GM23338 (cell line): Measurements from ENCODE around the gene LTN1. TPM values are rescaled to one million over a fixed set of nuclear protein-coding genes. Genes with fewer than 3 reads are reported as not detected.

Experiments used
- ATAC-seq: fragments of 200-7000 bp; cut with Tn5 transposase; 3 replicates; pipeline ENCODE4 v1.9.1; 2020
- DNase-seq: peaks from one replicate; pipeline ENCODE4 v3.0.0-alpha.2; 2015; ENCODE audit warnings: low spot score
- H2AFZ ChIP-seq: fragments of 200-600 bp; sonication (generic); 2 replicates; pipeline ENCODE4 v1.8.0; 2016; ENCODE audit warnings: antibody characterized with exemption, mild to moderate bottlenecking, moderate library complexity
- H3F3A ChIP-seq: fragments of 200-600 bp; sonication (generic); replicated peaks from 2 replicates; pipeline ENCODE4 v1.8.0; 2017; ENCODE audit warnings: antibody characterized with exemption, mixed run types, low read depth
- H3K27ac ChIP-seq: fragments of 200-600 bp; sonication (generic); 2 replicates; pipeline ENCODE4 v1.6.1; 2016; ENCODE audit warnings: low read depth
- H3K27me3 ChIP-seq: fragments of 200-600 bp; sonication (generic); 2 replicates; pipeline ENCODE4 v1.8.0; 2016; ENCODE audit warnings: mild to moderate bottlenecking, mixed run types, moderate library complexity; ENCODE audit not compliant: insufficient read depth
- H3K36me3 ChIP-seq: fragments of 200-600 bp; sonication (generic); 2 replicates; pipeline ENCODE4 v1.8.0; 2016; ENCODE audit warnings: mild to moderate bottlenecking; ENCODE audit not compliant: insufficient read depth
- H3K4me1 ChIP-seq: fragments of 200-600 bp; sonication (generic); 2 replicates; pipeline ENCODE4 v1.8.0; 2016; ENCODE audit warnings: mild to moderate bottlenecking, moderate library complexity; ENCODE audit not compliant: insufficient read depth
- H3K4me2 ChIP-seq: fragments of 200-600 bp; sonication (generic); 2 replicates; pipeline ENCODE4 v1.7.1; 2017; ENCODE audit warnings: mixed run types
- H3K4me3 ChIP-seq: fragments of 200-600 bp; sonication (generic); 2 replicates; pipeline ENCODE4 v1.6.1; 2016; ENCODE audit warnings: mixed run types
- H3K79me2 ChIP-seq: fragments of 200-600 bp; sonication (generic); replicated peaks from 2 replicates; pipeline ENCODE4 v1.8.0; 2017; ENCODE audit warnings: mild to moderate bottlenecking; ENCODE audit not compliant: insufficient read depth
- H3K9me2 ChIP-seq: fragments of 200-600 bp; sonication (generic); 2 replicates; pipeline ENCODE4 v1.8.0; 2017; ENCODE audit not compliant: insufficient read depth
- H4K20me1 ChIP-seq: fragments of 200-600 bp; sonication (generic); replicated peaks from 2 replicates; pipeline ENCODE4 v1.8.0; 2017; ENCODE audit warnings: mild to moderate bottlenecking; ENCODE audit not compliant: insufficient read depth
- H3K27ac Mint-ChIP-seq: 2 replicates; pipeline ENCODE4 v1.8.0; 2020; ENCODE audit warnings: inconsistent platforms, mild to moderate bottlenecking, moderate library complexity, mixed read lengths
- H3K27me3 Mint-ChIP-seq: 3 replicates; pipeline ENCODE4 v1.8.0; 2022; ENCODE audit warnings: low read depth, mild to moderate bottlenecking, moderate library complexity, mixed read lengths, inconsistent platforms; ENCODE audit not compliant: insufficient read depth, poor library complexity
- H3K36me3 Mint-ChIP-seq: 3 replicates; pipeline ENCODE4 v1.8.0; 2021; ENCODE audit warnings: low read depth, mild to moderate bottlenecking, inconsistent platforms, moderate library complexity, mixed read lengths
- H3K4me1 Mint-ChIP-seq: 3 replicates; pipeline ENCODE4 v1.8.0; 2020; ENCODE audit warnings: mild to moderate bottlenecking, inconsistent platforms, mixed read lengths
- H3K4me3 Mint-ChIP-seq: 3 replicates; pipeline ENCODE4 v1.8.0; 2021; ENCODE audit warnings: moderate library complexity, mild to moderate bottlenecking, inconsistent platforms, mixed read lengths
- H3K9me3 Mint-ChIP-seq: 3 replicates; pipeline ENCODE4 v1.8.0; 2020; ENCODE audit warnings: moderate library complexity, mild to moderate bottlenecking, inconsistent platforms, mixed read lengths
- EZH2 ChIP-seq: fragments of 200-600 bp; sonication (generic); IDR thresholded peaks from one replicate; pipeline ENCODE4 v1.8.0; 2017; ENCODE audit warnings: antibody characterized with exemption, mild to moderate bottlenecking, low read depth; ENCODE audit not compliant: unreplicated experiment
- EZH2phosphoT487 ChIP-seq: fragments of 200-600 bp; sonication (generic); IDR thresholded peaks from one replicate; pipeline ENCODE4 v1.8.1; 2018; ENCODE audit warnings: antibody characterized with exemption; ENCODE audit not compliant: unreplicated experiment
- JUNB ChIP-seq: IDR thresholded peaks from one replicate; pipeline ENCODE4 v1.6.1; 2016; ENCODE audit warnings: antibody characterized with exemption; ENCODE audit not compliant: unreplicated experiment
- NANOG ChIP-seq: IDR thresholded peaks from 2 replicates; pipeline ENCODE4 v1.6.1; 2016; ENCODE audit warnings: antibody characterized with exemption, borderline replicate concordance
- POLR2AphosphoS5 ChIP-seq: IDR thresholded peaks from 2 replicates; pipeline ENCODE4 v1.6.1; 2016; ENCODE audit warnings: antibody characterized with exemption, low read depth
- STAT1 ChIP-seq: IDR thresholded peaks from one replicate; pipeline ENCODE4 v1.6.1; 2016; ENCODE audit warnings: antibody characterized with exemption; ENCODE audit not compliant: unreplicated experiment
- ZNF114 ChIP-seq: fragments of 250-450 bp; sonication (Bioruptor Pico); IDR thresholded peaks from 2 replicates; pipeline ENCODE4 v1.5.0; 2020; ENCODE audit warnings: mild to moderate bottlenecking, moderate library complexity
- ZNF331 ChIP-seq: fragments of 250-450 bp; sonication (Bioruptor Pico); IDR thresholded peaks from 2 replicates; pipeline ENCODE4 v1.5.0; 2020; ENCODE audit warnings: low read depth, mild to moderate bottlenecking, moderate library complexity
- polyA plus RNA-seq: library from polyadenylated mRNA; unstranded; fragments of >200 nt; fragmentation: Nextera tagmentation; extraction: Ambion mirVana; gene quantifications from 2 replicates; pipeline ENCODE4 v1.2.1, GENCODE V29; 2016
- total RNA-seq: library from RNA; depleted of rRNA; stranded (reverse); fragments of >200 nt; shearing (Covaris generic); gene quantifications from 2 replicates; pipeline ENCODE4 v1.2.3, GENCODE V29; 2014
- TF ChIP-seq, protein P1 (sequence below): fragments of 250-450 bp; sonication (Bioruptor Pico); IDR thresholded peaks from 2 replicates; pipeline ENCODE4 v1.5.0; 2020; ENCODE audit warnings: mild to moderate bottlenecking, moderate library complexity
- TF ChIP-seq, protein P2 (sequence below), 2 experiments: fragments of 200-600 bp in 1 of 2; sonication (generic) in 1 of 2; conservative IDR thresholded peaks; 2 replicates each; pipeline versions ENCODE4 v1.5.1 to v1.6.1; 2016 to 2017; ENCODE audit warnings: antibody characterized with exemption in 2 of 2, low read depth in 2 of 2, mild to moderate bottlenecking in 2 of 2, moderate library complexity in 1 of 2
- TF ChIP-seq, protein P3 (sequence below): IDR thresholded peaks from one replicate; pipeline ENCODE4 v1.6.1; 2018; ENCODE audit warnings: antibody characterized with exemption; ENCODE audit not compliant: unreplicated experiment

LTN1 gene
- total and polyA plus RNA-seq, 2 experiments from 2014 or later = 11.1 to 26.1 TPM

DNA sequence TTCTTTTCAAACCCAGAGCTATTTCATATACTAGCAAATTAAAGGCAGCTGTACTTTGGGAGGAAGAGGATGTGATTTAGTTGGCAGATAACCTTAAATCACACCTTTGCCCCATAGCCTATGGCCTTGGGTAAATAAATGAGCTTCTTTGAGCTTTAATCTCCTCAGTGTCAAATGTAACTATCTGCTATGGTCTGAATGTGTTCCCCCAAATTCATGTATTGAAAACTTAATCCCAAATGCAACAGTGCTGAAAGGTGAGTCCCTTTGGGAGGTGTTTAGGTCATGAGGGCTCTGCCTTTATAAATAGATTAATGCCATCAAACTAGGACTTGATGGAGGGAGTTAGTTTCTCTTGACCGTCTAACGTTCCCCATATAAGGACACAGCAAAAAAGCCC is 85.8 kb downstream of the LTN1 start:
- H4K20me1 ChIP-seq = no peaks in the 10 kb centered on the region

DNA sequence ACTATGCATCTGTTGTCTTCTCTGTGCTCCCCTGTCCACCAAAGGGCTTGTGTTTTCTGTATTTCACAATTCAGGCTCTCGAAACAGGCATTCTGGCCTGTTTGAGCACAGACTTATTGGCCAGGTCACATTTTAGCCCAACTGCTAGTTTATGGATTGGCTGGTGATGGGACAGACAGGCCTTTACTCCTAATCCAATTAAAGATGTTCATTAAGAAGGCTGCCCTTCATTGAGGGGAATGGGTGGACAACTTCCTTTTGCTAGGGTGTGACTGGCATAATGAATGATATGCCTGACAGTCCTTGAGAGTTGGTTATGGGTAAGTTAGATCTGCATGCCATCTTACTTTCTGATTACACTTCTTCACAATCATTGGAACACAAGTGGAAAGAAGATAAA is 86.4 kb downstream of the LTN1 start:
- no peak for ATAC-seq
- Histone ChIP-seq H3K27ac (no peak overlapping the region), H4K20me1 (no peaks in the 10 kb centered on the region), H2AFZ (no peak overlapping the region), H3K9me2 (no peaks in the 10 kb centered on the region), H3K36me3 (no peaks in the 10 kb centered on the region), H3K79me2 (no peaks in the 10 kb centered on the region), H3K4me1 (no peaks in the 10 kb centered on the region), H3K27me3 (no peaks in the 10 kb centered on the region), H3K4me3 (no peak overlapping the region), H3F3A (no peaks in the 10 kb centered on the region), H3K4me2 (no peak overlapping the region)
- Mint-ChIP-seq H3K27me3 (no peaks in the 10 kb centered on the region), H3K4me3 (no peak overlapping the region), H3K4me1 (no peaks in the 10 kb centered on the region), H3K36me3 (no peaks in the 10 kb centered on the region), H3K9me3 (peaks cover 7% of the 10 kb centered on the region; the same call in 2 of the 3 replicates), H3K27ac (no peak overlapping the region)
- DNase-seq = no peak
- TF ChIP-seq EZH2phosphoT487 = no peak
- TF ChIP-seq, protein P1, sequence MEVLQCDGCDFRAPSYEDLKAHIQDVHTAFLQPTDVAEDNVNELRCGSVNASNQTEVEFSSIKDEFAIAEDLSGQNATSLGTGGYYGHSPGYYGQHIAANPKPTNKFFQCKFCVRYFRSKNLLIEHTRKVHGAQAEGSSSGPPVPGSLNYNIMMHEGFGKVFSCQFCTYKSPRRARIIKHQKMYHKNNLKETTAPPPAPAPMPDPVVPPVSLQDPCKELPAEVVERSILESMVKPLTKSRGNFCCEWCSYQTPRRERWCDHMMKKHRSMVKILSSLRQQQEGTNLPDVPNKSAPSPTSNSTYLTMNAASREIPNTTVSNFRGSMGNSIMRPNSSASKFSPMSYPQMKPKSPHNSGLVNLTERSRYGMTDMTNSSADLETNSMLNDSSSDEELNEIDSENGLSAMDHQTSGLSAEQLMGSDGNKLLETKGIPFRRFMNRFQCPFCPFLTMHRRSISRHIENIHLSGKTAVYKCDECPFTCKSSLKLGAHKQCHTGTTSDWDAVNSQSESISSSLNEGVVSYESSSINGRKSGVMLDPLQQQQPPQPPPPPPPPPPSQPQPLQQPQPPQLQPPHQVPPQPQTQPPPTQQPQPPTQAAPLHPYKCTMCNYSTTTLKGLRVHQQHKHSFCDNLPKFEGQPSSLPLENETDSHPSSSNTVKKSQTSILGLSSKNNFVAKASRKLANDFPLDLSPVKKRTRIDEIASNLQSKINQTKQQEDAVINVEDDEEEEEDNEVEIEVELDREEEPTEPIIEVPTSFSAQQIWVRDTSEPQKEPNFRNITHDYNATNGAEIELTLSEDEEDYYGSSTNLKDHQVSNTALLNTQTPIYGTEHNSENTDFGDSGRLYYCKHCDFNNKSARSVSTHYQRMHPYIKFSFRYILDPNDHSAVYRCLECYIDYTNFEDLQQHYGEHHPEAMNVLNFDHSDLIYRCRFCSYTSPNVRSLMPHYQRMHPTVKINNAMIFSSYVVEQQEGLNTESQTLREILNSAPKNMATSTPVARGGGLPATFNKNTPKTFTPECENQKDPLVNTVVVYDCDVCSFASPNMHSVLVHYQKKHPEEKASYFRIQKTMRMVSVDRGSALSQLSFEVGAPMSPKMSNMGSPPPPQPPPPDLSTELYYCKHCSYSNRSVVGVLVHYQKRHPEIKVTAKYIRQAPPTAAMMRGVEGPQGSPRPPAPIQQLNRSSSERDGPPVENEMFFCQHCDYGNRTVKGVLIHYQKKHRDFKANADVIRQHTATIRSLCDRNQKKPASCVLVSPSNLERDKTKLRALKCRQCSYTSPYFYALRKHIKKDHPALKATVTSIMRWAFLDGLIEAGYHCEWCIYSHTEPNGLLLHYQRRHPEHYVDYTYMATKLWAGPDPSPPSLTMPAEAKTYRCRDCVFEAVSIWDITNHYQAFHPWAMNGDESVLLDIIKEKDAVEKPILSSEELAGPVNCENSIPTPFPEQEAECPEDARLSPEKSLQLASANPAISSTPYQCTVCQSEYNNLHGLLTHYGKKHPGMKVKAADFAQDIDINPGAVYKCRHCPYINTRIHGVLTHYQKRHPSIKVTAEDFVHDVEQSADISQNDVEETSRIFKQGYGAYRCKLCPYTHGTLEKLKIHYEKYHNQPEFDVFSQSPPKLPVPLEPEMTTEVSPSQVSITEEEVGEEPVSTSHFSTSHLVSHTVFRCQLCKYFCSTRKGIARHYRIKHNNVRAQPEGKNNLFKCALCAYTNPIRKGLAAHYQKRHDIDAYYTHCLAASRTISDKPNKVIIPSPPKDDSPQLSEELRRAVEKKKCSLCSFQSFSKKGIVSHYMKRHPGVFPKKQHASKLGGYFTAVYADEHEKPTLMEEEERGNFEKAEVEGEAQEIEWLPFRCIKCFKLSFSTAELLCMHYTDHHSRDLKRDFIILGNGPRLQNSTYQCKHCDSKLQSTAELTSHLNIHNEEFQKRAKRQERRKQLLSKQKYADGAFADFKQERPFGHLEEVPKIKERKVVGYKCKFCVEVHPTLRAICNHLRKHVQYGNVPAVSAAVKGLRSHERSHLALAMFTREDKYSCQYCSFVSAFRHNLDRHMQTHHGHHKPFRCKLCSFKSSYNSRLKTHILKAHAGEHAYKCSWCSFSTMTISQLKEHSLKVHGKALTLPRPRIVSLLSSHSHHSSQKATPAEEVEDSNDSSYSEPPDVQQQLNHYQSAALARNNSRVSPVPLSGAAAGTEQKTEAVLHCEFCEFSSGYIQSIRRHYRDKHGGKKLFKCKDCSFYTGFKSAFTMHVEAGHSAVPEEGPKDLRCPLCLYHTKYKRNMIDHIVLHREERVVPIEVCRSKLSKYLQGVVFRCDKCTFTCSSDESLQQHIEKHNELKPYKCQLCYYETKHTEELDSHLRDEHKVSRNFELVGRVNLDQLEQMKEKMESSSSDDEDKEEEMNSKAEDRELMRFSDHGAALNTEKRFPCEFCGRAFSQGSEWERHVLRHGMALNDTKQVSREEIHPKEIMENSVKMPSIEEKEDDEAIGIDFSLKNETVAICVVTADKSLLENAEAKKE = no peak
- TF ChIP-seq EZH2 = no peak
- TF ChIP-seq STAT1 = no peak
- TF ChIP-seq, protein P2, sequence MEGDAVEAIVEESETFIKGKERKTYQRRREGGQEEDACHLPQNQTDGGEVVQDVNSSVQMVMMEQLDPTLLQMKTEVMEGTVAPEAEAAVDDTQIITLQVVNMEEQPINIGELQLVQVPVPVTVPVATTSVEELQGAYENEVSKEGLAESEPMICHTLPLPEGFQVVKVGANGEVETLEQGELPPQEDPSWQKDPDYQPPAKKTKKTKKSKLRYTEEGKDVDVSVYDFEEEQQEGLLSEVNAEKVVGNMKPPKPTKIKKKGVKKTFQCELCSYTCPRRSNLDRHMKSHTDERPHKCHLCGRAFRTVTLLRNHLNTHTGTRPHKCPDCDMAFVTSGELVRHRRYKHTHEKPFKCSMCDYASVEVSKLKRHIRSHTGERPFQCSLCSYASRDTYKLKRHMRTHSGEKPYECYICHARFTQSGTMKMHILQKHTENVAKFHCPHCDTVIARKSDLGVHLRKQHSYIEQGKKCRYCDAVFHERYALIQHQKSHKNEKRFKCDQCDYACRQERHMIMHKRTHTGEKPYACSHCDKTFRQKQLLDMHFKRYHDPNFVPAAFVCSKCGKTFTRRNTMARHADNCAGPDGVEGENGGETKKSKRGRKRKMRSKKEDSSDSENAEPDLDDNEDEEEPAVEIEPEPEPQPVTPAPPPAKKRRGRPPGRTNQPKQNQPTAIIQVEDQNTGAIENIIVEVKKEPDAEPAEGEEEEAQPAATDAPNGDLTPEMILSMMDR (conservative IDR thresholded peaks at IDR 0.05; ENCODE audit: low read depth in 2 of 2) = no peak
- TF ChIP-seq, protein P3, sequence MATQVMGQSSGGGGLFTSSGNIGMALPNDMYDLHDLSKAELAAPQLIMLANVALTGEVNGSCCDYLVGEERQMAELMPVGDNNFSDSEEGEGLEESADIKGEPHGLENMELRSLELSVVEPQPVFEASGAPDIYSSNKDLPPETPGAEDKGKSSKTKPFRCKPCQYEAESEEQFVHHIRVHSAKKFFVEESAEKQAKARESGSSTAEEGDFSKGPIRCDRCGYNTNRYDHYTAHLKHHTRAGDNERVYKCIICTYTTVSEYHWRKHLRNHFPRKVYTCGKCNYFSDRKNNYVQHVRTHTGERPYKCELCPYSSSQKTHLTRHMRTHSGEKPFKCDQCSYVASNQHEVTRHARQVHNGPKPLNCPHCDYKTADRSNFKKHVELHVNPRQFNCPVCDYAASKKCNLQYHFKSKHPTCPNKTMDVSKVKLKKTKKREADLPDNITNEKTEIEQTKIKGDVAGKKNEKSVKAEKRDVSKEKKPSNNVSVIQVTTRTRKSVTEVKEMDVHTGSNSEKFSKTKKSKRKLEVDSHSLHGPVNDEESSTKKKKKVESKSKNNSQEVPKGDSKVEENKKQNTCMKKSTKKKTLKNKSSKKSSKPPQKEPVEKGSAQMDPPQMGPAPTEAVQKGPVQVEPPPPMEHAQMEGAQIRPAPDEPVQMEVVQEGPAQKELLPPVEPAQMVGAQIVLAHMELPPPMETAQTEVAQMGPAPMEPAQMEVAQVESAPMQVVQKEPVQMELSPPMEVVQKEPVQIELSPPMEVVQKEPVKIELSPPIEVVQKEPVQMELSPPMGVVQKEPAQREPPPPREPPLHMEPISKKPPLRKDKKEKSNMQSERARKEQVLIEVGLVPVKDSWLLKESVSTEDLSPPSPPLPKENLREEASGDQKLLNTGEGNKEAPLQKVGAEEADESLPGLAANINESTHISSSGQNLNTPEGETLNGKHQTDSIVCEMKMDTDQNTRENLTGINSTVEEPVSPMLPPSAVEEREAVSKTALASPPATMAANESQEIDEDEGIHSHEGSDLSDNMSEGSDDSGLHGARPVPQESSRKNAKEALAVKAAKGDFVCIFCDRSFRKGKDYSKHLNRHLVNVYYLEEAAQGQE = no peak
- TF ChIP-seq POLR2AphosphoS5 = no peak
- TF ChIP-seq NANOG = no peak
- no peak for TF ChIP-seq ZNF331
- TF ChIP-seq ZNF114 (CRISPR knock-in tag) = no peak

More for the DNA sequence above, 85.8 kb downstream of the LTN1 start:
- no peak overlapping the region for H3K4me3 ChIP-seq
- Mint-ChIP-seq H3K4me1 (no peaks in the 10 kb centered on the region), H3K27ac (no peak overlapping the region), H3K9me3 (peaks cover 7% of the 10 kb centered on the region; the same call in 2 of the 3 replicates), H3K4me3 (no peak overlapping the region), H3K36me3 (no peaks in the 10 kb centered on the region), H3K27me3 (no peaks in the 10 kb centered on the region)
- DNase-seq (no peak), ATAC-seq (no peak)
- no peak for TF ChIP-seq JUNB
- H3K27me3 ChIP-seq = no peaks in the 10 kb centered on the region
- no peak overlapping the region for H3K27ac ChIP-seq
- H3K9me2 ChIP-seq = no peaks in the 10 kb centered on the region
- no peak overlapping the region for H3K4me2 ChIP-seq
- 0 out of 2 replicates have a peak overlapping the region, but pooled peaks have one; percentile 23 for H2AFZ ChIP-seq
- H3K4me1 ChIP-seq = no peaks in the 10 kb centered on the region
- H3K36me3 ChIP-seq = no peaks in the 10 kb centered on the region
- H3F3A ChIP-seq = no peaks in the 10 kb centered on the region
- H3K79me2 ChIP-seq = no peaks in the 10 kb centered on the region
